ENCODE results near the gene METTL26.

- no peak for TF ChIP-seq CTCF (IDR thresholded peaks at IDR 0.05; ENCODE audit: low read depth, low read length, missing input control)
- TF ChIP-seq ZBTB33 (IDR thresholded peaks at IDR 0.05), result no peak
- no peak for TF ChIP-seq ATF3 (IDR thresholded peaks at IDR 0.05)
- no peak for TF ChIP-seq YY1 (IDR thresholded peaks at IDR 0.05)
Observed at GRCh38 chr16:671353-672131, 35.4 kb upstream of the METTL26 start.
